SH-SY5Y (cell line): ENCODE measurements around the gene SHISA4.

Experiments
- GATA2 ChIP-seq: IDR thresholded peaks from 2 replicates; pipeline ENCODE4 v1.6.1; 2011; ENCODE audit warnings: mild to moderate bottlenecking, low read depth, low read length
- GATA3 ChIP-seq: IDR thresholded peaks from 2 replicates; pipeline ENCODE4 v1.6.1; 2011; ENCODE audit warnings: low read depth, mild to moderate bottlenecking, low read length, moderate library complexity

DNA sequence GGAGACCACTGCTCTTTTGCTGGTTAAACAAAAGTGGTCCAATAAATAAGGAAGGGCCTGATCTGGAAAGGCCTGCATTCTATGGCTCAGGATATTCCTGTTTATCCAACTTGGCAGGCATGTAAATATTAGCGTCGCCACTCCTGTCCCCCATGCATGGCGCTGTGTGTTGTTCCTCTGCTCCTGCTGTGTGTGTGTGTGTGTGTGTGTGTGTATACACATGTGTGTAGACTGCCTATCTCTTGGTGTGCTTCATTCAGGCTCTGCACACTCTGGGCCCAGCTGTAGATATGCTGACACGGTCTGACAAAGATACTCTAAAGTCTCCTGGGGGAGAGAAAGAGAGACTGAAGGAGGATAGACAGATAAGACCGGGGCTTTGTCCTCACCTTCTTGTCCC, 50.9 kb downstream of the SHISA4 start:
- no peak for TF ChIP-seq GATA2
- no peak for TF ChIP-seq GATA3
